ENCODE data around the gene CNOT1. TPM values are rescaled to one million over a fixed set of nuclear protein-coding genes. Genes with fewer than 3 reads are reported as not detected.

The CNOT1 gene
- total and polyA plus RNA-seq, 2 experiments from 2014 or later, result 50.8 to 113 TPM

DNA sequence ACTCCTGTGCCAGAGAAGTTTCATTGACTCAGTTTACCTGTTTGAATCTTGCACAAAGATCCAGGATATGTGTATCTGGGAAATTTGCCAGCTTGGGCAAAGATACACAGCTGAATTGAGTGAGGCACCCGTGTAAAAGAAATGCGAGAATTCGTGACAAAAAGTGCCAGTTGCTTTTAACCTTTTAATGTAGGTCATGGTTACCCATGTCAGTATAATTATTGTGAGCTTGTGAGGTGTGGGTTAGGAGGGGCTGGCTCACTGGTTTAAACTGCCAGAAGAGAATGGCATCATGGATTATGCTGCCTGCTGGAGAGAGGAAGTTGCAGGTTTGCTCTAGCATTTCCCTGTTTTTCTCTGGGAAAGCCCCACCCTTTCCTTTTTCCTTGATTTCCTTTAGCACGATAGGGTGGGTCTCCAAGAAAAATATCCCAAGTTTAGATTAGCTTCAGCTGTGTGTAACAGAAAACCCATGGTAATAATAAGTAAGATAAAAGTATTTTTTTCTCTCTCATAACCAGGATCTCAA lies 154.5 kb downstream of the CNOT1 start:
- H3K4me2 ChIP-seq, result no peak overlapping the region
- H2AFZ ChIP-seq, result no peak overlapping the region
- TF ChIP-seq, protein P1, sequence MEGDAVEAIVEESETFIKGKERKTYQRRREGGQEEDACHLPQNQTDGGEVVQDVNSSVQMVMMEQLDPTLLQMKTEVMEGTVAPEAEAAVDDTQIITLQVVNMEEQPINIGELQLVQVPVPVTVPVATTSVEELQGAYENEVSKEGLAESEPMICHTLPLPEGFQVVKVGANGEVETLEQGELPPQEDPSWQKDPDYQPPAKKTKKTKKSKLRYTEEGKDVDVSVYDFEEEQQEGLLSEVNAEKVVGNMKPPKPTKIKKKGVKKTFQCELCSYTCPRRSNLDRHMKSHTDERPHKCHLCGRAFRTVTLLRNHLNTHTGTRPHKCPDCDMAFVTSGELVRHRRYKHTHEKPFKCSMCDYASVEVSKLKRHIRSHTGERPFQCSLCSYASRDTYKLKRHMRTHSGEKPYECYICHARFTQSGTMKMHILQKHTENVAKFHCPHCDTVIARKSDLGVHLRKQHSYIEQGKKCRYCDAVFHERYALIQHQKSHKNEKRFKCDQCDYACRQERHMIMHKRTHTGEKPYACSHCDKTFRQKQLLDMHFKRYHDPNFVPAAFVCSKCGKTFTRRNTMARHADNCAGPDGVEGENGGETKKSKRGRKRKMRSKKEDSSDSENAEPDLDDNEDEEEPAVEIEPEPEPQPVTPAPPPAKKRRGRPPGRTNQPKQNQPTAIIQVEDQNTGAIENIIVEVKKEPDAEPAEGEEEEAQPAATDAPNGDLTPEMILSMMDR (IDR thresholded peaks at IDR 0.05; ENCODE audit: poor library complexity), result no peak
- TF ChIP-seq EZH2phosphoT487 (IDR thresholded peaks at IDR 0.05; ENCODE audit: low read depth, severe bottlenecking, unreplicated experiment) (no peak), EZH2 (IDR thresholded peaks at IDR 0.05; ENCODE audit: borderline replicate concordance) (no peak)
- H3K4me3 ChIP-seq, result no peak overlapping the region
- H3K9me3 ChIP-seq (ENCODE audit: low read depth), result no peaks in the 10 kb centered on the region
- no peaks in the 10 kb centered on the region for H3K36me3 ChIP-seq (replicated peaks; ENCODE audit: insufficient read depth, low read depth)
- H3K27ac ChIP-seq, result no peak overlapping the region
- 73% methylated on average over 4 of the region's 4 CpGs for WGBS (ENCODE audit: low lambda C conversion rate, missing lambda C conversion rate)
- no peaks in the 10 kb centered on the region for H3K79me2 ChIP-seq
- H3K27me3 ChIP-seq, result no peaks in the 10 kb centered on the region
- H3K4me1 ChIP-seq (ENCODE audit: insufficient read depth), result no peaks in the 10 kb centered on the region
- H3K9me2 ChIP-seq (replicated peaks; ENCODE audit: insufficient read depth), result no peaks in the 10 kb centered on the region
- no peaks in the 10 kb centered on the region for H4K20me1 ChIP-seq (ENCODE audit: insufficient read depth, poor library complexity, severe bottlenecking)
- DNase-seq (ENCODE audit: low spot score), result no peak

- Histone ChIP-seq H3K4me2 (no peak overlapping the region), H3K4me3 (no peak overlapping the region), H3K9me3 (ENCODE audit: low read depth) (no peaks in the 10 kb centered on the region), H3K36me3 (replicated peaks; ENCODE audit: insufficient read depth, low read depth) (no peaks in the 10 kb centered on the region), H4K20me1 (ENCODE audit: insufficient read depth, poor library complexity, severe bottlenecking) (no peaks in the 10 kb centered on the region), H3K9me2 (replicated peaks; ENCODE audit: insufficient read depth) (no peaks in the 10 kb centered on the region), H3K27me3 (no peaks in the 10 kb centered on the region), H3K79me2 (no peaks in the 10 kb centered on the region), H3K27ac (no peak overlapping the region), H2AFZ (no peak overlapping the region), H3K4me1 (ENCODE audit: insufficient read depth) (no peaks in the 10 kb centered on the region)
- no peak for DNase-seq (ENCODE audit: low spot score)
- WGBS (ENCODE audit: low lambda C conversion rate, missing lambda C conversion rate), result 72% methylated on average over 10 of the region's 10 CpGs
- TF ChIP-seq EZH2 (IDR thresholded peaks at IDR 0.05; ENCODE audit: borderline replicate concordance), result no peak
- TF ChIP-seq, protein P1 (IDR thresholded peaks at IDR 0.05; ENCODE audit: poor library complexity), result no peak
- TF ChIP-seq EZH2phosphoT487 (IDR thresholded peaks at IDR 0.05; ENCODE audit: low read depth, severe bottlenecking, unreplicated experiment), result no peak
Observed at GRCh38 chr16:58474296-58474695, 155.3 kb downstream of the CNOT1 start.

- H3K4me1 ChIP-seq (ENCODE audit: insufficient read depth), result no peaks in the 10 kb centered on the region
- no peaks in the 10 kb centered on the region for H4K20me1 ChIP-seq (ENCODE audit: insufficient read depth, poor library complexity, severe bottlenecking)
- H3K36me3 ChIP-seq (replicated peaks; ENCODE audit: insufficient read depth, low read depth), result no peaks in the 10 kb centered on the region
- H3K4me2 ChIP-seq, result no peak overlapping the region
- TF ChIP-seq EZH2 (IDR thresholded peaks at IDR 0.05; ENCODE audit: borderline replicate concordance), result no peak
- TF ChIP-seq, protein P1 (IDR thresholded peaks at IDR 0.05; ENCODE audit: poor library complexity), result no peak
- TF ChIP-seq EZH2phosphoT487 (IDR thresholded peaks at IDR 0.05; ENCODE audit: low read depth, severe bottlenecking, unreplicated experiment), result no peak
- peaks cover 14% of the 10 kb centered on the region for H3K27me3 ChIP-seq
- H3K27ac ChIP-seq, result no peak overlapping the region
- H3K79me2 ChIP-seq, result no peaks in the 10 kb centered on the region
- no peak overlapping the region for H3K4me3 ChIP-seq
- no peaks in the 10 kb centered on the region for H3K9me2 ChIP-seq (replicated peaks; ENCODE audit: insufficient read depth)
- WGBS (ENCODE audit: low lambda C conversion rate, missing lambda C conversion rate), result 92% methylated on average over 3 of the region's 3 CpGs
- no peak overlapping the region for H2AFZ ChIP-seq
- no peak for DNase-seq (ENCODE audit: low spot score)
- no peaks in the 10 kb centered on the region for H3K9me3 ChIP-seq (ENCODE audit: low read depth)
Observed at GRCh38 chr16:58472827-58473226, 156.8 kb downstream of the CNOT1 start.

Data from hepatocyte (in vitro differentiated cells).